ENCODE results near the gene SRL. TPM values are rescaled to one million over a fixed set of nuclear protein-coding genes. Genes with fewer than 3 reads are reported as not detected.
A peak's percentile ranks its signal among the peaks of the same experiment; 100 is the strongest.

Gene SRL
- polyA plus RNA-seq, 1 of the 3 experiments (the other 2 are of a cell fraction) = not detected

GRCh38 chr16:4270091-4270490, 28.2 kb upstream of the SRL start:
- Histone ChIP-seq H3K27ac (ENCODE audit: low read depth in 2 of 2, low read length in 1 of 2) (peak overlapping the region in 1 of 2 experiments; percentile 11; a peak in 1 of 4 replicates), H3K9me2 (no peaks in the 10 kb centered on the region), H3K79me2 (ENCODE audit: insufficient read depth) (peaks cover 55% of the 10 kb centered on the region), H3K4me3 (ENCODE audit: low read depth in 2 of 2, low read length in 1 of 2) (no peak overlapping the region), H3K36me3 (replicated peaks in 1 of 2; ENCODE audit: control insufficient read depth in 1 of 2, insufficient read depth in 2 of 2, low read length in 1 of 2) (no peaks in the 10 kb centered on the region), H3F3A (replicated peaks; ENCODE audit: insufficient read depth) (peaks cover 16% of the 10 kb centered on the region), H4K20me1 (ENCODE audit: insufficient read depth) (no peaks in the 10 kb centered on the region), H3K27me3 (ENCODE audit: insufficient read depth) (no peaks in the 10 kb centered on the region), H3K9me3 (no peaks in the 10 kb centered on the region), H3K9ac (no peak overlapping the region), H3K4me1 (ENCODE audit: control insufficient read depth in 1 of 2, insufficient read depth in 2 of 2, low read depth in 1 of 2, low read length in 1 of 2) (peaks cover 0 to 17% of the 10 kb centered on the region in 2 experiments; a peak in 1 of 4 replicates), H2AFZ (ENCODE audit: low read depth) (no peak overlapping the region), H3K4me2 (no peak overlapping the region)
- DNase-seq = no peak
- ChIA-PET POLR2A (interaction anchor here (4.0 kb wide), 1 partner anchor 16 kb away, joined by 22 read pairs; no protein-coding TSS in a partner anchor), CTCF (interaction anchor here (0.6 to 18.0 kb wide), 6 partner anchors 12 to 132 kb away, joined by 3 to 203 read pairs (median 17); no protein-coding TSS in a partner anchor)
- WGBS (ENCODE audit: low lambda C conversion rate) = 94% methylated on average over 5 of the region's 5 CpGs
- no peak for TF ChIP-seq MAX (IDR thresholded peaks at IDR 0.05; ENCODE audit: low read depth)

- peak; percentile 71 for DNase-seq
- Histone ChIP-seq H2AFZ (ENCODE audit: low read depth) (no peak overlapping the region), H3K9ac (no peak overlapping the region), H3K27me3 (ENCODE audit: insufficient read depth) (no peaks in the 10 kb centered on the region), H3K4me1 (ENCODE audit: control insufficient read depth in 1 of 2, insufficient read depth in 2 of 2, low read depth in 1 of 2, low read length in 1 of 2) (peaks cover 6 to 36% of the 10 kb centered on the region in 2 experiments; a peak in 1 of 4 replicates), H3K4me2 (no peak overlapping the region), H3F3A (replicated peaks; ENCODE audit: insufficient read depth) (no peaks in the 10 kb centered on the region), H4K20me1 (ENCODE audit: insufficient read depth) (no peaks in the 10 kb centered on the region), H3K79me2 (ENCODE audit: insufficient read depth) (peaks cover 59% of the 10 kb centered on the region), H3K4me3 (ENCODE audit: low read depth in 2 of 2, low read length in 1 of 2) (no peak overlapping the region), H3K9me3 (no peaks in the 10 kb centered on the region), H3K36me3 (replicated peaks in 1 of 2; ENCODE audit: control insufficient read depth in 1 of 2, insufficient read depth in 2 of 2, low read length in 1 of 2) (peaks cover 5 to 6% of the 10 kb centered on the region in 2 experiments), H3K9me2 (no peaks in the 10 kb centered on the region), H3K27ac (ENCODE audit: low read depth in 2 of 2, low read length in 1 of 2) (no peak overlapping the region)
- POLR2A ChIA-PET = no interaction called here
- TF ChIP-seq GABPA (IDR thresholded peaks at IDR 0.05; ENCODE audit: low read depth) (no peak), RFX5 (IDR thresholded peaks at IDR 0.05; ENCODE audit: low read length) (peak; percentile 88)
- CTCF ChIA-PET = interaction anchor here (1.0 to 18.0 kb wide), 5 partner anchors 8 to 284 kb away, joined by 3 to 203 read pairs (median 11); no protein-coding TSS in a partner anchor
- WGBS (ENCODE audit: low lambda C conversion rate) = 95% methylated on average over 6 of the region's 6 CpGs
Observed at GRCh38 chr16:4266372-4266771, 24.5 kb upstream of the SRL start.

GRCh38 chr16:4265676-4266075, 23.8 kb upstream of the SRL start:
- Histone ChIP-seq H3K27ac (ENCODE audit: low read depth in 2 of 2, low read length in 1 of 2) (peak overlapping the region in 1 of 2 experiments; percentile 18; a peak in 1 of 4 replicates), H3K9ac (no peak overlapping the region), H3F3A (replicated peaks; ENCODE audit: insufficient read depth) (no peaks in the 10 kb centered on the region), H3K4me3 (ENCODE audit: low read depth in 2 of 2, low read length in 1 of 2) (no peak overlapping the region), H3K9me2 (no peaks in the 10 kb centered on the region), H3K9me3 (no peaks in the 10 kb centered on the region), H3K4me1 (ENCODE audit: control insufficient read depth in 1 of 2, insufficient read depth in 2 of 2, low read depth in 1 of 2, low read length in 1 of 2) (peaks cover 6 to 29% of the 10 kb centered on the region in 2 experiments; a peak in 1 of 4 replicates), H3K36me3 (replicated peaks in 1 of 2; ENCODE audit: control insufficient read depth in 1 of 2, insufficient read depth in 2 of 2, low read length in 1 of 2) (peaks cover 5 to 6% of the 10 kb centered on the region in 2 experiments), H3K27me3 (ENCODE audit: insufficient read depth) (no peaks in the 10 kb centered on the region), H2AFZ (ENCODE audit: low read depth) (no peak overlapping the region), H3K4me2 (no peak overlapping the region), H4K20me1 (ENCODE audit: insufficient read depth) (no peaks in the 10 kb centered on the region), H3K79me2 (ENCODE audit: insufficient read depth) (peaks cover 52% of the 10 kb centered on the region)
- WGBS (ENCODE audit: low lambda C conversion rate) = 86% methylated on average over 7 of the region's 7 CpGs
- DNase-seq = no peak
- ChIA-PET POLR2A (no interaction called here), CTCF (interaction anchor here (1.0 to 18.0 kb wide), 8 partner anchors 4 to 283 kb away, joined by 3 to 203 read pairs (median 8); partner anchors contain the start of gene TFAP4)
- TF ChIP-seq JUND (IDR thresholded peaks at IDR 0.05) = no peak

GRCh38 chr16:4264546-4264945, 22.7 kb upstream of the SRL start:
- WGBS (ENCODE audit: low lambda C conversion rate) = 18% methylated on average over 3 of the region's 5 CpGs
- DNase-seq = peak; percentile 69
- H3K4me1 ChIP-seq (ENCODE audit: control insufficient read depth in 1 of 2, insufficient read depth in 2 of 2, low read depth in 1 of 2, low read length in 1 of 2) = peaks cover 6 to 23% of the 10 kb centered on the region in 2 experiments; a peak in 1 of 4 replicates
- peaks cover 5 to 9% of the 10 kb centered on the region in 2 experiments for H3K36me3 ChIP-seq (replicated peaks in 1 of 2; ENCODE audit: control insufficient read depth in 1 of 2, insufficient read depth in 2 of 2, low read length in 1 of 2)
- no peaks in the 10 kb centered on the region for H3F3A ChIP-seq (replicated peaks; ENCODE audit: insufficient read depth)
- CTCF ChIA-PET = interaction anchor here (1.0 to 18.0 kb wide), 8 partner anchors 5 to 141 kb away, joined by 3 to 203 read pairs (median 8); partner anchors contain the start of gene TFAP4
- peak overlapping the region; percentile 57; the same call in 1 of the 2 replicates for H3K4me2 ChIP-seq
- H3K9ac ChIP-seq = no peak overlapping the region
- H3K27ac ChIP-seq (ENCODE audit: low read depth in 2 of 2, low read length in 1 of 2) = peak overlapping the region; percentile 37 to 84; a peak in 3 of 4 replicates
- no peak overlapping the region for H3K4me3 ChIP-seq (ENCODE audit: low read depth in 2 of 2, low read length in 1 of 2)
- no peak overlapping the region for H2AFZ ChIP-seq (ENCODE audit: low read depth)
- H3K9me2 ChIP-seq = no peaks in the 10 kb centered on the region
- POLR2A ChIA-PET = interaction anchor here (1.1 kb wide), 1 partner anchor 9 kb away, joined by 4 read pairs; no protein-coding TSS in a partner anchor
- peaks cover 41% of the 10 kb centered on the region for H3K79me2 ChIP-seq (ENCODE audit: insufficient read depth)
- H4K20me1 ChIP-seq (ENCODE audit: insufficient read depth) = no peaks in the 10 kb centered on the region
- no peaks in the 10 kb centered on the region for H3K27me3 ChIP-seq (ENCODE audit: insufficient read depth)
- no peaks in the 10 kb centered on the region for H3K9me3 ChIP-seq
- TF ChIP-seq REST (IDR thresholded peaks at IDR 0.05; ENCODE audit: low read depth, low read length) (no peak), CTCF (IDR thresholded peaks at IDR 0.05) (no peak), CHD2 (IDR thresholded peaks at IDR 0.05; ENCODE audit: low read length, partially characterized antibody) (no peak), NRF1 (IDR thresholded peaks at IDR 0.05; ENCODE audit: low read depth, low read length) (no peak), SIN3A (IDR thresholded peaks at IDR 0.05; ENCODE audit: borderline replicate concordance, low read depth, low read length) (no peak)
